Upper lobe of left lung (tissue), 4 donors: ENCODE measurements around the gene PSMC3.

Source experiments
- CTCF ChIP-seq, 6 experiments: fragments of 450-650 bp in 4 of 6; fragments of 200-600 bp in 2 of 6; sonication (generic) in 2 of 6; IDR thresholded peaks; one replicate each; pipeline ENCODE4 v1.5.1; 2016 to 2019; ENCODE audit warnings: antibody characterized with exemption in 6 of 6
- EP300 ChIP-seq, 4 donors: sonication (generic); formaldehyde crosslinking; IDR thresholded peaks; one replicate each; pipeline ENCODE4 v1.5.1; 2017; ENCODE audit warnings: antibody characterized with exemption in 4 of 4, control low read depth in 2 of 4
- POLR2A ChIP-seq, 4 donors: fragments of 450-650 bp; IDR thresholded peaks; one replicate each; pipeline ENCODE4 v1.5.1; 2016 to 2017; ENCODE audit warnings: antibody characterized with exemption in 4 of 4, mild to moderate bottlenecking in 2 of 4
- POLR2AphosphoS5 ChIP-seq, 2 donors: sonication (generic); formaldehyde crosslinking; IDR thresholded peaks; one replicate each; pipeline ENCODE4 v1.5.1; 2017; ENCODE audit warnings: antibody characterized with exemption in 2 of 2

- TF ChIP-seq CTCF (IDR thresholded peaks at IDR 0.05) (no peak), POLR2A (IDR thresholded peaks at IDR 0.05) (no peak), EP300 (IDR thresholded peaks at IDR 0.05) (no peak), POLR2AphosphoS5 (IDR thresholded peaks at IDR 0.05) (no peak)
These were observed 27.1 kb upstream of the PSMC3 start for GRCh38 chr11:47453365-47453764.
